H9 (cell line): ENCODE results near the gene MAST4. TPM values are rescaled to one million over a fixed set of nuclear protein-coding genes. Genes with fewer than 3 reads are reported as not detected.

Source experiments
- DNase-seq: peaks from one replicate; pipeline ENCODE4 v3.0.0-alpha.2; 2017
- H2AFZ ChIP-seq: one replicate; pipeline ENCODE4 v1.6.1; 2013; ENCODE audit warnings: mild to moderate bottlenecking, low read length, control low read depth, moderate library complexity
- H2AK5ac ChIP-seq: 2 replicates; pipeline ENCODE4 v1.6.1; 2013; ENCODE audit warnings: low read length, control low read depth, mixed read lengths; ENCODE audit not compliant: insufficient read length
- H2BK120ac ChIP-seq: one replicate; pipeline ENCODE4 v1.6.1; 2013; ENCODE audit warnings: low read depth, mild to moderate bottlenecking, low read length, control low read depth, inconsistent platforms; ENCODE audit not compliant: poor library complexity, severe bottlenecking
- H2BK12ac ChIP-seq: 2 replicates; pipeline ENCODE4 v1.6.1; 2013; ENCODE audit warnings: low read length, control low read depth, mixed read lengths, low read depth; ENCODE audit not compliant: insufficient read length
- H2BK15ac ChIP-seq: 2 replicates; pipeline ENCODE4 v1.6.1; 2013; ENCODE audit warnings: low read depth, low read length, control low read depth
- H2BK20ac ChIP-seq: one replicate; pipeline ENCODE4 v1.6.1; 2013; ENCODE audit warnings: low read depth, mild to moderate bottlenecking, low read length, control low read depth, inconsistent platforms; ENCODE audit not compliant: poor library complexity, severe bottlenecking
- H2BK5ac ChIP-seq: 2 replicates; pipeline ENCODE4 v1.6.1; 2013; ENCODE audit warnings: low read length, control low read depth, mixed read lengths; ENCODE audit not compliant: insufficient read length
- H3K14ac ChIP-seq: 2 replicates; pipeline ENCODE4 v1.6.1; 2013; ENCODE audit warnings: low read length, control low read depth; ENCODE audit not compliant: insufficient read depth
- H3K18ac ChIP-seq: 2 replicates; pipeline ENCODE4 v1.6.1; 2013; ENCODE audit warnings: low read depth, mild to moderate bottlenecking, mixed read lengths, low read length, control low read depth; ENCODE audit not compliant: insufficient read length
- H3K23ac ChIP-seq: 2 replicates; pipeline ENCODE4 v1.6.1; 2013; ENCODE audit warnings: low read length, control low read depth, mixed read lengths, low read depth; ENCODE audit not compliant: insufficient read length
- H3K23me2 ChIP-seq: 2 replicates; pipeline ENCODE4 v1.6.1; 2013; ENCODE audit warnings: low read depth, mild to moderate bottlenecking, mixed read lengths, low read length, control low read depth; ENCODE audit not compliant: insufficient read length, poor library complexity, severe bottlenecking
- H3K27ac ChIP-seq: 2 replicates; pipeline ENCODE4 v1.5.1; 2013; ENCODE audit warnings: low read length, control low read depth, mixed read lengths, low read depth; ENCODE audit not compliant: insufficient read length
- H3K27me3 ChIP-seq: 2 replicates; pipeline ENCODE4 v1.6.1; 2013; ENCODE audit warnings: low read length, control low read depth, inconsistent platforms; ENCODE audit not compliant: insufficient read depth
- H3K4ac ChIP-seq: 2 replicates; pipeline ENCODE4 v1.6.1; 2013; ENCODE audit warnings: low read depth, mild to moderate bottlenecking, control low read depth, inconsistent platforms, low read length, moderate library complexity
- H3K4me1 ChIP-seq: 2 replicates; pipeline ENCODE4 v1.6.1; 2013; ENCODE audit warnings: low read length, control low read depth, inconsistent platforms; ENCODE audit not compliant: insufficient read depth
- H3K4me2 ChIP-seq: 2 replicates; pipeline ENCODE4 v1.6.1; 2013; ENCODE audit warnings: low read length, control low read depth, mixed read lengths; ENCODE audit not compliant: insufficient read length, insufficient read depth
- H3K56ac ChIP-seq: 2 replicates; pipeline ENCODE4 v1.6.1; 2013; ENCODE audit warnings: low read depth, mild to moderate bottlenecking, mixed read lengths, low read length, control low read depth; ENCODE audit not compliant: insufficient read length
- H3K79me1 ChIP-seq: 2 replicates; pipeline ENCODE4 v1.6.1; 2013; ENCODE audit warnings: low read depth, mild to moderate bottlenecking, moderate library complexity, low read length, control low read depth, inconsistent platforms; ENCODE audit not compliant: insufficient read depth, poor library complexity, severe bottlenecking
- H3K79me2 ChIP-seq: 2 replicates; pipeline ENCODE4 v1.6.1; 2013; ENCODE audit warnings: low read length, control low read depth, inconsistent platforms; ENCODE audit not compliant: insufficient read depth
- H3K9ac ChIP-seq: 2 replicates; pipeline ENCODE4 v1.6.1; 2013; ENCODE audit warnings: low read length, control low read depth, mixed read lengths; ENCODE audit not compliant: insufficient read length; ENCODE audit errors: extremely low read depth
- H3K9me3 ChIP-seq: one replicate; pipeline ENCODE4 v1.6.1; 2013; ENCODE audit warnings: low read depth, low read length, inconsistent platforms; ENCODE audit not compliant: control insufficient read depth
- H3T11ph ChIP-seq: one replicate; pipeline ENCODE4 v1.6.1; 2013; ENCODE audit warnings: mild to moderate bottlenecking, low read length, control low read depth, inconsistent platforms
- H4K20me1 ChIP-seq: one replicate; pipeline ENCODE4 v1.6.1; 2013; ENCODE audit not compliant: control insufficient read depth, insufficient read length, insufficient read depth
- H4K5ac ChIP-seq: 2 replicates; pipeline ENCODE4 v1.6.1; 2013; ENCODE audit warnings: low read depth, mild to moderate bottlenecking, mixed read lengths, low read length, control low read depth; ENCODE audit not compliant: insufficient read length
- H4K8ac ChIP-seq: replicated peaks from 2 replicates; pipeline ENCODE4 v1.6.1; 2013; ENCODE audit warnings: low read length, control low read depth, mixed read lengths, low read depth; ENCODE audit not compliant: insufficient read length
- H4K91ac ChIP-seq: 2 replicates; pipeline ENCODE4 v1.6.1; 2013; ENCODE audit warnings: low read depth, mild to moderate bottlenecking, moderate library complexity, mixed read lengths, low read length, control low read depth; ENCODE audit not compliant: insufficient read length
- H3K27ac Mint-ChIP-seq, 3 experiments: 2 replicates in 2 of 3; 3 replicates in 1 of 3; pipeline ENCODE4 v1.8.0; 2020 to 2021; ENCODE audit warnings: mixed read lengths in 3 of 3, mild to moderate bottlenecking in 1 of 3, moderate library complexity in 1 of 3
- H3K27me3 Mint-ChIP-seq: 2 replicates; pipeline ENCODE4 v1.8.0; 2021; ENCODE audit warnings: low read depth, mild to moderate bottlenecking, moderate library complexity, mixed read lengths
- H3K36me3 Mint-ChIP-seq, 3 experiments: 2 replicates in 2 of 3; 3 replicates in 1 of 3; pipeline ENCODE4 v1.8.0; 2020 to 2021; ENCODE audit warnings: low read depth in 3 of 3, mixed read lengths in 3 of 3; ENCODE audit not compliant: insufficient read depth in 1 of 3
- H3K4me1 Mint-ChIP-seq, 2 experiments: 2 replicates each; pipeline ENCODE4 v1.8.0; 2020; ENCODE audit warnings: mixed read lengths in 2 of 2
- H3K4me3 Mint-ChIP-seq, 2 experiments: 2 replicates in 1 of 2; 3 replicates in 1 of 2; pipeline ENCODE4 v1.8.0; 2020 to 2021; ENCODE audit warnings: mild to moderate bottlenecking in 2 of 2, mixed read lengths in 2 of 2, moderate library complexity in 1 of 2
- H3K9me3 Mint-ChIP-seq, 2 experiments: 2 replicates in 1 of 2; 3 replicates in 1 of 2; pipeline ENCODE4 v1.8.0; 2020; ENCODE audit warnings: mild to moderate bottlenecking in 2 of 2, mixed read lengths in 2 of 2, moderate library complexity in 1 of 2
- WGBS: extraction: QIAGEN DNeasy Blood & Tissue Kit; methylation state at CpG from one replicate; pipeline ENCODE4 v1.1.7; 2013; ENCODE audit warnings: missing lambda C conversion rate, low lambda C conversion rate, mixed read lengths; ENCODE audit not compliant: insufficient read length; ENCODE audit errors: extremely low coverage; 5-methylcytosine and 5-hydroxymethylcytosine counted together
- total RNA-seq: library from RNA; stranded (reverse); gene quantifications from 2 replicates; pipeline ENCODE4 v1.2.1, GENCODE V29; 2021
- TF ChIP-seq, protein P1 (sequence below): fragments of 200-600 bp; sonication (generic); conservative IDR thresholded peaks from 3 replicates; pipeline ENCODE4 v1.8.0; 2021; ENCODE audit warnings: antibody characterized with exemption, mild to moderate bottlenecking

MAST4 gene
- total RNA-seq, 1 experiment from 2014 or later = 3.7 TPM

GRCh38 chr5:66828046-66828547, 231.9 kb downstream of the MAST4 start:
- WGBS = no CpG with 5 or more reads among the region's 5 CpGs
- no peak overlapping the region for H3K4ac ChIP-seq
- no peaks in the 10 kb centered on the region for H3K36me3 Mint-ChIP-seq
- H3K23ac ChIP-seq = no peak overlapping the region
- H2BK5ac ChIP-seq = no peak overlapping the region
- no peak overlapping the region for H2BK15ac ChIP-seq
- TF ChIP-seq, protein P1, sequence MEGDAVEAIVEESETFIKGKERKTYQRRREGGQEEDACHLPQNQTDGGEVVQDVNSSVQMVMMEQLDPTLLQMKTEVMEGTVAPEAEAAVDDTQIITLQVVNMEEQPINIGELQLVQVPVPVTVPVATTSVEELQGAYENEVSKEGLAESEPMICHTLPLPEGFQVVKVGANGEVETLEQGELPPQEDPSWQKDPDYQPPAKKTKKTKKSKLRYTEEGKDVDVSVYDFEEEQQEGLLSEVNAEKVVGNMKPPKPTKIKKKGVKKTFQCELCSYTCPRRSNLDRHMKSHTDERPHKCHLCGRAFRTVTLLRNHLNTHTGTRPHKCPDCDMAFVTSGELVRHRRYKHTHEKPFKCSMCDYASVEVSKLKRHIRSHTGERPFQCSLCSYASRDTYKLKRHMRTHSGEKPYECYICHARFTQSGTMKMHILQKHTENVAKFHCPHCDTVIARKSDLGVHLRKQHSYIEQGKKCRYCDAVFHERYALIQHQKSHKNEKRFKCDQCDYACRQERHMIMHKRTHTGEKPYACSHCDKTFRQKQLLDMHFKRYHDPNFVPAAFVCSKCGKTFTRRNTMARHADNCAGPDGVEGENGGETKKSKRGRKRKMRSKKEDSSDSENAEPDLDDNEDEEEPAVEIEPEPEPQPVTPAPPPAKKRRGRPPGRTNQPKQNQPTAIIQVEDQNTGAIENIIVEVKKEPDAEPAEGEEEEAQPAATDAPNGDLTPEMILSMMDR = no peak
- no peak overlapping the region for H3K9ac ChIP-seq
- peak overlapping the region in 2 of 3 experiments; percentile 12 to 82; a peak in 3 of 7 replicates for H3K27ac Mint-ChIP-seq
- H3K56ac ChIP-seq = no peak overlapping the region
- peak overlapping the region; percentile 52 to 74 for H3K4me3 Mint-ChIP-seq
- no peak overlapping the region for H3T11ph ChIP-seq
- H3K4me2 ChIP-seq = peak overlapping the region; percentile 79
- no peaks in the 10 kb centered on the region; the same call in 1 of the 2 replicates for H3K4me1 ChIP-seq
- peak; percentile 45 for DNase-seq
- no peaks in the 10 kb centered on the region for H3K9me3 Mint-ChIP-seq
- no peak overlapping the region for H2BK120ac ChIP-seq
- no peak overlapping the region for H2AFZ ChIP-seq
- H3K27me3 ChIP-seq = no peaks in the 10 kb centered on the region
- no peaks in the 10 kb centered on the region for H3K79me1 ChIP-seq
- H2AK5ac ChIP-seq = no peak overlapping the region
- H4K91ac ChIP-seq = no peak overlapping the region
- H4K8ac ChIP-seq = no peak overlapping the region
- no peak overlapping the region for H3K14ac ChIP-seq
- peaks cover 9% of the 10 kb centered on the region for H3K27me3 Mint-ChIP-seq
- no peaks in the 10 kb centered on the region for H4K20me1 ChIP-seq
- H3K27ac ChIP-seq = no peak overlapping the region
- H4K5ac ChIP-seq = no peak overlapping the region
- peaks cover 45 to 51% of the 10 kb centered on the region in 2 experiments for H3K4me1 Mint-ChIP-seq
- no peak overlapping the region for H2BK20ac ChIP-seq
- H2BK12ac ChIP-seq = no peak overlapping the region
- no peaks in the 10 kb centered on the region for H3K79me2 ChIP-seq
- H3K9me3 ChIP-seq = no peaks in the 10 kb centered on the region
- H3K18ac ChIP-seq = no peak overlapping the region
- H3K23me2 ChIP-seq = peaks cover 12% of the 10 kb centered on the region
